ENCODE measurements around the gene FKBP2. TPM values are rescaled to one million over a fixed set of nuclear protein-coding genes. Genes with fewer than 3 reads are reported as not detected.

FKBP2 gene
- total and polyA plus RNA-seq, 2 of the 4 experiments (the other 2 are of a cell fraction) = 36.2 to 76.4 TPM

DNA sequence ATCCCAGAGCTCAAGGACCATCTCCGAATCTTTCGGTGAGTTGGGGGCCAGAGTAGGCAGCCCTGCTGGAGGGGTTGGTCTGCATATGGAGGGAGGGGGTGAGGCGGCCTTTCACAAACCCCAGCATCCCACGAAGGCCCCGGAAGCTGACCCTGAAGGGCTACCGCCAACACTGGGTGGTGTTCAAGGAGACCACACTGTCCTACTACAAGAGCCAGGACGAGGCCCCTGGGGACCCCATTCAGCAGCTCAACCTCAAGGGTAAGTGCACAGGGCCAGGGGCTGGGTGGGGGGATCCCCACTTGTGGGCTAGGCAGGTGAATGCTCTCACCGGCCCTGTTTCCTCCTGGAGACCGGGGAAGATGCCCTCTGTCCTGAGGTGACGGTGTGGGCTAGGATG is 21.1 kb upstream of the FKBP2 start:
- H3K9ac ChIP-seq (ENCODE audit: low read depth, low read length) = no peak overlapping the region
- DNase-seq (no peak), ATAC-seq (ENCODE audit: low read depth) (no peak)
- no peak overlapping the region for H3K4me2 ChIP-seq (ENCODE audit: low read depth, low read length)
- no peak overlapping the region for H4K5ac ChIP-seq (ENCODE audit: low read depth, low read length)
- H3K4ac ChIP-seq (ENCODE audit: low read depth, low read length) = no peak overlapping the region
- H2BK120ac ChIP-seq (ENCODE audit: low read depth, low read length) = no peak overlapping the region
- no peaks in the 10 kb centered on the region for H3K4me1 ChIP-seq (ENCODE audit: control insufficient read depth, insufficient read depth, low read length)
- ChIA-PET POLR2A (ENCODE audit: unreplicated experiment) (no interaction called here), CTCF (no interaction called here)
- H4K20me1 ChIP-seq (ENCODE audit: insufficient read depth, low read length) = no peaks in the 10 kb centered on the region
- H2BK20ac ChIP-seq (ENCODE audit: low read depth, low read length) = no peak overlapping the region
- H3K79me1 ChIP-seq (ENCODE audit: low read depth in 1 of 2, low read length in 2 of 2) = peaks cover 5 to 11% of the 10 kb centered on the region in 2 experiments; a peak in 2 of 4 replicates
- no peak overlapping the region for H3K18ac ChIP-seq (ENCODE audit: low read depth, low read length)
- dilution Hi-C loops (cut with HindIII; ENCODE audit: low sequenced_read_pairs, unreplicated experiment) = no loop called here
- no peak overlapping the region for H3K56ac ChIP-seq (ENCODE audit: extremely low read depth, insufficient read depth, low read length)
- no peaks in the 10 kb centered on the region for H3K9me3 ChIP-seq (ENCODE audit: control insufficient read depth, insufficient read depth, low read length)
- H3K14ac ChIP-seq (replicated peaks; ENCODE audit: low read depth, low read length) = no peak overlapping the region
- BruUV-seq (replicated peaks) = no TSS peak
- H2AK5ac ChIP-seq (ENCODE audit: low read depth, low read length) = no peak overlapping the region
- no peak overlapping the region for H2AFZ ChIP-seq (replicated peaks; ENCODE audit: low read length, poor library complexity)
- no peak overlapping the region for H3K27ac ChIP-seq (ENCODE audit: insufficient read depth, low read length)
- no peak overlapping the region for H4K8ac ChIP-seq (ENCODE audit: low read depth in 2 of 2, low read length in 2 of 2)
- no peak for TF ChIP-seq RCOR1 (IDR thresholded peaks at IDR 0.05; ENCODE audit: insufficient replicate concordance, low read length)
- no peak for TF ChIP-seq CHD1 (IDR thresholded peaks at IDR 0.05; ENCODE audit: low read depth, low read length)
- TF ChIP-seq FOS (IDR thresholded peaks at IDR 0.05; ENCODE audit: low read depth, low read length) = no peak
- TF ChIP-seq, protein P1, sequence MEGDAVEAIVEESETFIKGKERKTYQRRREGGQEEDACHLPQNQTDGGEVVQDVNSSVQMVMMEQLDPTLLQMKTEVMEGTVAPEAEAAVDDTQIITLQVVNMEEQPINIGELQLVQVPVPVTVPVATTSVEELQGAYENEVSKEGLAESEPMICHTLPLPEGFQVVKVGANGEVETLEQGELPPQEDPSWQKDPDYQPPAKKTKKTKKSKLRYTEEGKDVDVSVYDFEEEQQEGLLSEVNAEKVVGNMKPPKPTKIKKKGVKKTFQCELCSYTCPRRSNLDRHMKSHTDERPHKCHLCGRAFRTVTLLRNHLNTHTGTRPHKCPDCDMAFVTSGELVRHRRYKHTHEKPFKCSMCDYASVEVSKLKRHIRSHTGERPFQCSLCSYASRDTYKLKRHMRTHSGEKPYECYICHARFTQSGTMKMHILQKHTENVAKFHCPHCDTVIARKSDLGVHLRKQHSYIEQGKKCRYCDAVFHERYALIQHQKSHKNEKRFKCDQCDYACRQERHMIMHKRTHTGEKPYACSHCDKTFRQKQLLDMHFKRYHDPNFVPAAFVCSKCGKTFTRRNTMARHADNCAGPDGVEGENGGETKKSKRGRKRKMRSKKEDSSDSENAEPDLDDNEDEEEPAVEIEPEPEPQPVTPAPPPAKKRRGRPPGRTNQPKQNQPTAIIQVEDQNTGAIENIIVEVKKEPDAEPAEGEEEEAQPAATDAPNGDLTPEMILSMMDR (conservative IDR thresholded peaks at IDR 0.05; ENCODE audit: low read depth, low read length) = no peak
- TF ChIP-seq SMC3 (IDR thresholded peaks at IDR 0.05; ENCODE audit: low read depth, low read length) = no peak
- no peak for TF ChIP-seq BHLHE40 (IDR thresholded peaks at IDR 0.05; ENCODE audit: low read depth, low read length)
- no peak overlapping the region for H2BK5ac ChIP-seq (ENCODE audit: low read depth, low read length, poor library complexity, severe bottlenecking)
- H4K91ac ChIP-seq (ENCODE audit: insufficient read depth, low read depth, low read length) = no peak overlapping the region
- no peak overlapping the region for H2BK15ac ChIP-seq (ENCODE audit: low read depth, low read length)
- H3K36me3 ChIP-seq (ENCODE audit: control insufficient read depth, insufficient read depth, low read length) = peaks cover 5% of the 10 kb centered on the region
- 0 out of 2 replicates have a peak, but pooled peaks cover 8% of the 10 kb centered on the region for H3K9me1 ChIP-seq (ENCODE audit: insufficient read depth, low read length)
- H3K27me3 ChIP-seq (ENCODE audit: control insufficient read depth, insufficient read depth, low read length) = no peaks in the 10 kb centered on the region
- H2AK9ac ChIP-seq (replicated peaks; ENCODE audit: low read depth, low read length, poor library complexity) = no peak overlapping the region
- no CpG with 5 or more reads among the region's 10 CpGs for WGBS, 2 experiments (ENCODE audit: extremely low coverage in 2 of 2, insufficient read length in 1 of 2)
- intact Hi-C loops (cut with micrococcal nuclease) = no loop called here
- no peak overlapping the region for H3K4me3 ChIP-seq (ENCODE audit: insufficient read depth, low read depth, low read length)
- in situ Hi-C loops (cut with MboI; ENCODE audit: low sequenced_read_pairs) = no loop called here
- no peak overlapping the region for H3K23ac ChIP-seq (ENCODE audit: low read depth, low read length)
